Measurements from ENCODE around the gene KBTBD4.
"Not testable (repeated sequence)": the region's sequence is repeated elsewhere in the genome, so short reads cannot be mapped to it uniquely, and the experiment has no call there.

The KBTBD4 gene

GRCh38 chr11:47560426-47560825 lies 18.3 kb downstream of the KBTBD4 start:
- DNase-seq (ENCODE audit: low read depth): no peak

DNA sequence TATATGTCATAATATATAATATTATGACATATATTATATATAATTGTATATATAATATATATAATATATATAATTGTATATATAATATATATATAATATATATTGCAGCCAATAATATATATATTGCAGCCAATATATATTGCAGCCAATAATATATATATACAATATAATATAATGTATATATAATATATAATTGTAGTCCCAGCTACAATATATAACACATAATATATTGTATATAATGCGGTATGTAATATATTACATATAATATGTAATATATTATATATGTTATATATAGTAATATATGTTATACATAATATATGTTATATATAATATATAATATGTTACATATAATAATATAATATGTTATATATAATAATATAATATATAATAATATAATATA lies 20.1 kb downstream of the KBTBD4 start:
- no peak for DNase-seq (ENCODE audit: low read depth)

- DNase-seq (ENCODE audit: low read depth): not testable (repeated sequence)
Observed at GRCh38 chr11:47557004-47557403, 21.8 kb downstream of the KBTBD4 start.

GRCh38 chr11:47553406-47553743 lies 25.4 kb downstream of the KBTBD4 start:
- DNase-seq (ENCODE audit: low read depth): no peak

DNA sequence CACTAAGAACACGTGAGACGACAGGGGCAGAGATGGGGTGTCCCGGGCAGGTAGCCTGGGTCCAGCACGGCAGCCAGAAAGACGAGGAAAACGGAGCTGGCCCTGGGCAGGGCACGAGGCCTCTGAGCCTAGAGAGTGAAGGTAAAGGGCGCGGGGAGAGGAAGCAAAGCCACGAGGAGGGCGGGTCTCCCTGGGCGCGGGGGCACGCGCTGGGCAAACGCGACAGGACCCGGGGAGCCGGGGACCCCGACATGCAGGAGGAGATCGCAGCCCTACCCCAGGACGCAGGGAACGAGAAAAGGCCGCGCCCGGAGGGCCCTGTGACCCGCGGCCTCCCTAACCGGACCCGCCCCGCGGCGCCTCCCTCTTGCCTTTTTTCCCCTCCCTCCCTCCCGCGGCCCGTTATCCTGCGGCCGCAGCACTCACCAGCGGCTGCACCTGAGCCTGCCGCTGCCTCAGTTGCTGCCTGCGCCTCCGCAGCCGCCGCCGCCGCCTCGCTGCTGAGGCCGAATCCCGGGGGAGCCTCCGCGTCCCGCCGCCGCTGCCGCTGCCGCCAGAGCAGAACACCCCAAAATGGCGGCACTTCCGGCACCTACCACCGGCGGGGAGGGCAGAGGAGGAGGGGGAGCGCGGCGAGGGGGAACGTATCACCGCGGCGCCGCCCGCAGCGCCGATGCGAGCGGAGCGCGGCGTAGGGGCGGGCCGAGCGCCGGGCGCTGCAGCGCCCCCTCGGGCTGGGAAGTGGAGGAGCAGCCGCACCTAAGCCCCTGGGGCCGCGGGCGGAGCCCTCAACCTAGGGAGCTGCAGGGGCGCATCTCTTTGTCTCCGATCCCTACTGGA lies 26.0 kb downstream of the KBTBD4 start, which contains the start of gene CELF1:
CELF1 (minus strand) TSS at position 567 of the 840 bp plus-strand sequence. CDS start 53,609 bp downstream, outside the sequence.
- DNase-seq (ENCODE audit: low read depth): peak; percentile 88

GRCh38 chr11:47552056-47552565 lies 26.7 kb downstream of the KBTBD4 start:
- DNase-seq (ENCODE audit: low read depth): no peak

- no peak for DNase-seq (ENCODE audit: low read depth)
Observed at GRCh38 chr11:47551086-47551485, 27.7 kb downstream of the KBTBD4 start.

GRCh38 chr11:47550288-47551047 lies 28.3 kb downstream of the KBTBD4 start:
- no peak for DNase-seq (ENCODE audit: low read depth)

DNA sequence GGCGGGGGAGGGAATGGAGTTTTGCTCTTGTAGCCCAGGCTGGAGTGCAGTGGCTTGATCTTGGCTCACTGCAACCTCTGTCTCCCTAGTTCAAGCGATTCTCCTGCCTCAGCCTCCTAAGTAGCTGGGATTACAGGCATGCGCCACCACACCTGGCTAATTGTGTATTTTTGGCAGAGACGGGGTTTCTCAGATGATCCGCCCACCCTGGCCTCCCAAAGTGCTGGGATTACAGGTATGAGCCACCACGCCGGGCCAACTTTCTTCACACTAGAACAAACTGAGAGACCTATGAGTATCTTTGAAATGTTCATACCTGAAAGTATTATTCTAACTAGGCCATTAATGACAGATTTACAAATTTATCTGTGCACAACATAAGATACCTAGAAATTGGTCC lies 32.5 kb downstream of the KBTBD4 start:
- not testable (repeated sequence) for DNase-seq (ENCODE audit: low read depth)

GRCh38 chr11:47545298-47545697 lies 33.5 kb downstream of the KBTBD4 start:
- DNase-seq (ENCODE audit: low read depth): no peak

GRCh38 chr11:47541070-47541469 lies 37.7 kb downstream of the KBTBD4 start:
- no peak for DNase-seq (ENCODE audit: low read depth)

DNA sequence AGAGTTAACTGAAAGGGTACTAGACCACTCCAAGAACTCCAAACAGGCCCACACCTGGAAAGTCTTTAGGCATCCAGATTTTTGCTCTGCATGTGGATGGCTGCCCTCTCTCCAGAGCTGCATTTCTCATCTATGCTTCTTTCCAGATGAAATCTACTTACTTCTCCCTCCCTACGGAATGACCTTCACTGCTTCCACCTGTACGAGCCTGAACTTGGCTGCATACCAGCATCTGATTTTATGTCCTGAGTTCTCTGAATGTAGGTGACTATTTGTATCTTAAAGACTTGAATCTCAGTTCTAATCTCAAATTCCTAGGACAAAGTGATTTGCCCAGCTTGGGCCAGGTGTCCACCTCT lies 39.1 kb downstream of the KBTBD4 start:
- no peak for DNase-seq (ENCODE audit: low read depth)

GRCh38 chr11:47538741-47539565 lies 39.8 kb downstream of the KBTBD4 start:
- DNase-seq (ENCODE audit: low read depth): no peak

DNA sequence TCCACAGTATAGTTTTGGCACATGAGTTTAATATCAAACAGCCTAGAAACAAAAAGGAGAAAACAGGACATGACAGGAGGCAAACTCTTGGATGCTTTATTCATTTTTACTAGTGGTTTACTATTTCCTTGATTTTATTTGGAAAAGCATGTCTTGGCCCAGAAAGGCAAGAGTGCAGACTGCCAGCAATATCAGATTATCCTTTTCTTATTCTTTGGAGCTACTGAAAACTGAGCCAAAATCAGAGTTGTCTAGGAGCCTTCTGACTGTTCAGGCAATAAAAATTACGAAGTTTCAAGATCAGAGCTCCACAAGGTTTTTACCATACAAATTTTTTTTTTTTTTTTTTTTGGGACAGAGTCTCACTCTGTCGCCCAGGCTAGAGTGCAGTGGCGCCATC lies 41.9 kb downstream of the KBTBD4 start:
- DNase-seq (ENCODE audit: low read depth): no peak

DNA sequence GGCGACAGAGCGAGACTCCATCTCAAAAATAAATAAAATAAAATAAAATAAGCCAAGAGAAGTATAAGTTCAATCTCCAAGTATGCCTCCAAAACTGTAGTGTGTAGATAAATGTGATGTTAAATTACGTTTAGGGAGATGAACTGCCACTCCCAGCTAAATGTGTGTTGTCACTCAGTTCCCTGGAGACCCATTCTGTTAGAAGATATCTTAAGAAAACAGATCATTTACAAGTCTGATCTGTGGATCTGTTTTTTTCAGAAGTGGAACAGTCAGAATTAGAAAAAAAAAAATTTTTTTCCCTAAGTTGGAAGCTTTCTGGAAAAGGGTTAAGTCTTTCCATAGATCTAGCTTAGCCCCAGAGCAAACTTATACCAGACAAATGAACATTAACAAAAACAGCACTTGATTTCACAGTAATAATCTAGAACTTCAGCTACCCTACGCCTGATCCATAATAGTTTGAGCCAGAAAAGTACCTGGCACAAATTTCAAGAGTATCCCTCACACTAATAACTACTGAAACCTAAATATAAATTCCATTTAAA lies 44.0 kb downstream of the KBTBD4 start:
- no peak for DNase-seq (ENCODE audit: low read depth)

DNA sequence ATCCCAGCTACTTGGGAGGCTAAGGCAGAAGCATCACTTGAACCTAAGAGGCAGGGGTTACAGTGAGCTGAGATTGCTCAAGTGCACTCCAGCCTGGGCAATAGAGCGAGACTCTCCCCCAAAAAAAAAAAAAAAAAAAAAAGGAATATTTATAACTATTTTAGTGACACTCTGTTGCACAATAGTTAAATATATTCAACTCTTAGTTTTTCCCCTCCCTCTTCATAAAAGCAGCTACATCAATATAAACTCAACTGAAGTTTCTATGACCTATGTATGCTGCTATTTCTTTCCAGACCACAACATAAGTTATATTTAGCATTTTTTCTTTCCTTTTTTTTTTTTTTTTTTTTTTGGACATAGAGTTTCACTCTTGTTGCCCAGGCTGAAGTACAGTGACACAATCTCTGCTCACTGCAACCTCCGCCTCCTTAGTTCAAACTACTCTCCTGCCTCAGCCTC lies 45.0 kb downstream of the KBTBD4 start:
- DNase-seq (ENCODE audit: low read depth): no peak

DNA sequence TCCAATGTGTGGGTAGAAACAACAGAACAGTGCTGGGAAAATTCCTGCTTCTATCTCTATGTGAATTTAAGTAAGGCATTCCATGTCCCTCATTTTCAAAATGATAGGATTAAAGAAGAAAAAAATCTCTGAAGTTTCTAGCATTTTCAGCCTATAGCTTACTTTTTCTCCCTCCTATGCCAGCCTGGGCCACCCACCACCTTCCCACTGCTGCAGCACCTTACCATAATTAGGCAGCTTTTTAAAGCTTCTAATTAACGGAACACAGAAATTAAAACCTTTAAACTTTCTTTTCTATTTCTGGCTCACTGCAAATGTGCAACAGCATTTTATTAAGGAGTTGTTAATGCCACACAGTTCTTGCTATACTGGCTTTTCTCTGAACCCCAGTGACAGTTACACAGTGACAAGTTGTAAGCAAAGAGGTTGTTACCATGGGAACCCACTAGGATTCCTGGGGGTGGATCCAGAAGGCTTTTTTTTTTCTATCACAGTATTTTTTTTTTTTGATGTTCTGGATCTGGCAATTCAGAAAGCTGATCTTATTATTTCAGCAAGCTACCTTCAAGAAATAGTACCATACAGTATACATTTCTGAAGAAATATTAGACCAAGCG lies 46.1 kb downstream of the KBTBD4 start:
- DNase-seq (ENCODE audit: low read depth): no peak

DNA sequence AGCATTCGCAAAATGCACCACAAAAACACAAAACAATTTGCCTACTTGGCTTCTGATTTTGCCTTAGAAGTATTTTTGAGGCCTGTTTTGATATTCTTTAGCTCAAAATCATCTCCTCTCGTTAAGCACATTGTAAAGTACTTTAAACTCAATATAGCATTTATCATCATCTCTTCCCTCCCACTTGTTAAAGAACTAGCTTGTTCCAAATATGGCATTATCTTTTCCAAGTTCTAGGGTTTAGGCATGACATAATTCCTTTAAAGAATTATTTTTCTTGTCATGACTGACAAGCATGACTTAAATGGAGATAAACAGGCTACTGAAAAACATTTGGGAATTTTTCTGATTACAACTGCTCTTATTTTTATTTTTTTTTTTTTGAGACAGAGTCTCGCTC lies 47.1 kb downstream of the KBTBD4 start:
- DNase-seq (ENCODE audit: low read depth): no peak

- DNase-seq (ENCODE audit: low read depth): not testable (repeated sequence)
Observed at GRCh38 chr11:47530721-47531120, 48.0 kb downstream of the KBTBD4 start.

GRCh38 chr11:47529951-47530350 lies 48.8 kb downstream of the KBTBD4 start:
- DNase-seq (ENCODE audit: low read depth): no peak

- DNase-seq (ENCODE audit: low read depth): no peak
Observed at GRCh38 chr11:47527186-47527585, 51.6 kb downstream of the KBTBD4 start.
